HuH-7 (cell line): ENCODE results near the gene TM9SF2.

Experiments used
- DNase-seq: peaks from one replicate; pipeline ENCODE4 v3.0.0; 2011; ENCODE audit warnings: low spot score

Gene TM9SF2

GRCh38 chr13:99577934-99578917 lies 77.0 kb downstream of the TM9SF2 start:
- DNase-seq, result peak; percentile 23

- no peak for DNase-seq
Measured at GRCh38 chr13:99580500-99581268, 79.4 kb downstream of the TM9SF2 start.

GRCh38 chr13:99582511-99582910 lies 81.2 kb downstream of the TM9SF2 start:
- no peak for DNase-seq

DNA sequence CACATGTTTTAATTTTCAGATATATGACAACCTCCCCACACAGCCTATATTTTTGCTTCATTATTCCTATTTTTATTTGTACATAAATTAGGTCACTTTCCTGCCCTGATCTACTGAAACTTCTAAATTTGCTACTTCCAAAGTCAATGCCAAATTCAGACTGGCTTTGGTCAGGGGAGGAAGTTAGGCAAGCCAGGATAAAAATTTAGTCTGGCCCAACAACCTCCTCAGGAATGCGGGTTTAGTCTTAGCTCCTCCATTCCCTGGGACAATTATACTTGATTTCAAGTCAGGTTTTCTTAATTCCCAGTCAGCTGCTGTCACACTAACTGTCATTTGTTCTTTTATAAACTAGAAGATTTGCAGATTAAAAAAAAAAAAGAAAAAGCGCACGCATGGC lies 84.3 kb downstream of the TM9SF2 start:
- no peak for DNase-seq

DNA sequence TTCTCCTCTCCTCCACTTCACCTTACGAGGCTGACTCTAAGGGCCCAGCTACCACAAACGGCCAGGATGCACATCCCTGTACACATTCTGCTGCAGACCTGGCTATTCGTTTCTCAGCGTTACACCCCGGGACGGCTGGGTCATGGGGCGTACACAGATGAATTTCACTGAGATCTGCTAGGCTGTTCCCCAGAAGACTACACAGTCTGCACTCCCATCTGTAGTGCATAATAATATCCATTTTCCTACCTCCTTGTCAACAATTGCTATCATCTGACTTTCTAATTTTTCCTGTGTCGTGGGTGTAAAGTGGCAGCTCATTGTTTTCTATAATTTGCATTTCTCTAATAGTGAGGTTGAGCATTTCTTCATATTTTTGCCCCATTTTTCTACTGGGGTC lies 85.7 kb downstream of the TM9SF2 start:
- no peak for DNase-seq

DNA sequence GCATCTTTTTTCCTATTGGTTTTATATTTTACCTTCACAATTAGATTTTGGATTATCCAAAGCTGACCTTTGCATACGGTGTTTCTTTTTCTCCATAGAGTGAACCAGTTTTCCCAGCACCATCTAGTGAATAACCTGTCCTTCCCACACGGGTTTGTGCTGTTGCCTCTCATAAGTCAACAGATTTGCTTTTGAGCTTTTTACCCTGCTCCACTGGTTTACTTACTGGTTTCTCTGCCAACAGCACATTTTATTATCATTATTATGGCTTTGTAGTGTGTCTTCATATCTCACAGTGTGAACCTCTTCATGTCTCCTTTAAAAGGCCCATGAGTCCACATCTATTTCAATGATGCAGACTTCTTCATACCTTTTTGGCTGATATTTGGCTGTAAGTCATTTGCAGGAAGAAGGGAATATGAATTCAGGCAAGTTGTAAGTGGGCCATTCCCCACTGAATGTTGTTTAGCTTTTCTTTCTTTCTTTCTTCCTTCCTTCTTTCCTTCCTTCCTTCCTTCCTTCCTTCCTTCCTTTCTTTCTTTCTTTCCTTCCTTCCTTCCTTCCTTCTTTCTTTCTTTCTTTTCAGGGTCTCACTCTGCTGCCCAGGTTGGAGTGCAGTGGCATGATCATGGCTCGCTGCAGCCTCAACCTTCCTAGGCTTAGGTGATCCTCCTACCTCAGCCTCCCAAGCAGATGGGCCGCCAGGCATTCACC lies 86.8 kb downstream of the TM9SF2 start:
- DNase-seq, result no peak

- no peak for DNase-seq
Measured at GRCh38 chr13:99589575-99589974, 88.3 kb downstream of the TM9SF2 start.

GRCh38 chr13:99590519-99591011 lies 89.3 kb downstream of the TM9SF2 start:
- DNase-seq, result no peak

DNA sequence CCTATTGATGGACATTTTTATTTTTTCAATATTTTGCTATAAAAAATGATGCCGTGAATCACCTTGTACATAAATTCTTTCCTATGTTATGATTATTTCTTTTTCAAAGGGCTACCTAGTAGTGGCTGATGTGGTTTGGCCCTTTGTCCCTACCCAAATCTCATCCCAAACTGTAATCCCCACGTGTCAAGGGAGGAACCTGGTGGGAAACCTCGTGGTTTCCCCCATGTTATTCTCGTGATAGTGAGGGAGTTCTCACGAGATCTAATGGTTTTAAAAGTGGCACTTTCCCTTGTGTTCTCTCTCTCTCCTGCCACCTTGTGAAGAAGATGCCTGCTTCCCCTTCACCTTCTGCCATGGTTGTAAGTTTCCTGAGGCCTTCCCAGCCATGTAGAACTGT lies 94.9 kb downstream of the TM9SF2 start:
- DNase-seq, result no peak

- DNase-seq, result no peak
Measured at GRCh38 chr13:99600318-99600717, 99.0 kb downstream of the TM9SF2 start.

DNA sequence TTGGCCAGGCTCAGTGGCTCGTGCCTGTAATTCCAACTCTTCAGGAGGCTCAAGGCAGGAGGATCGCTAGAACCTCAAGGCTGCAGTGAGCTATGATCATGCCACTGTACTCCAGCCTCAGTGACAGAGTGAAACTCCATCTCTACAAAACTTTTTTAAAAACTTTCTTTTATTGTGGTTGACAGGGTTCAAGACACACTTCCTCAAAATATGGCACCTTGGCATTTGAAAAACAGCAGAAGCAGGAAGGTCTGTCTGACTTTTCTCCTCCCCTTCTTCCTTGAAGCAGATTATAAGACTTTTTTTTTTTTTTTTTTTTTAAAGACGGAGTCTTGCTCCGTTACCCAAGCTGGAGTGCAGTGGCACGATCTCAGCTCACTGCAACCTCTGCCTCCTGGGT lies 100.3 kb downstream of the TM9SF2 start:
- DNase-seq, result no peak

GRCh38 chr13:99604636-99605035 lies 103.4 kb downstream of the TM9SF2 start:
- no peak for DNase-seq

DNA sequence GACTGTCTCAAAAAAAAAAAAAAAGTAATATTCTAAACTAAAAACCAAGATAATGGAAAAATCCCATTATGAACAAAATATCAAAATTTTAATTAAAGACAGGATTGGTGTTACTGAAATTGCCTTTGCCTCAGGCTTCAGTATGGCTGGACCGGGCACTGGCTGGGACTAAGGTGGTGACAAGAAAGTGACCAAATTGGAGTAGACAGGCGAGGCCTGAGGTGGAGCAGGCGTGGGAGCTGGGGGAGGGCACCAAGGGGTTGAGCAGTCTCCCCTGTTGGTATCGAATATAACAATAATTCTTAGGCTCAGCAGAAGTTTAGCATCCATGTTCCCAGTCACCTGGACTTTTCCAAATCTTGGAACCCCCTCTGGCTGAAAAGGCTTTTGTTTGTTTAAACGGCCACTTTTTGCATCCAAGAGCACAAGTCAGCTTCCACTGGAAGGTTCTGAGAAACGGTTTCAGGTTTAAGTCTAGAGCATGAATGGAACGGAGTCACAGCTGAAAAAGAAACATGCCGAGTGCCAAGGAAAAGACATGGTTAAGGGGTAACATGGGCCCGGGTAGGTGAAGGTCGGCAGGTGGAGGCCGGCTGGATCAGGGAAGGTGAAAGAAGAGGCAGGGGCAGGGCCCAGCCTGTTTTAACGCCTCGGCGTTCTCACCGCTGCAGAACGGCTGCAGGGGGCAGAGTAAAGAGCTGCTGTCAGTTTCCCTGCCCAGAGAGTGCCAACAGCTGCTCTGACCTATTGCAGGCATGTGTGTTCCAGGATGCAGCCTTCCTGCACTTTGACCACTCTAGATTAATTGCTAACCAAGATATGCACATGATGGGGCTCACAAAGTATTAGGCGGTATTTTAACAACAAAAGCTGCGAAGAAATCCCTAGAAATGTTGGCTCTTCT lies 104.4 kb downstream of the TM9SF2 start:
- peak; percentile 39 for DNase-seq

DNA sequence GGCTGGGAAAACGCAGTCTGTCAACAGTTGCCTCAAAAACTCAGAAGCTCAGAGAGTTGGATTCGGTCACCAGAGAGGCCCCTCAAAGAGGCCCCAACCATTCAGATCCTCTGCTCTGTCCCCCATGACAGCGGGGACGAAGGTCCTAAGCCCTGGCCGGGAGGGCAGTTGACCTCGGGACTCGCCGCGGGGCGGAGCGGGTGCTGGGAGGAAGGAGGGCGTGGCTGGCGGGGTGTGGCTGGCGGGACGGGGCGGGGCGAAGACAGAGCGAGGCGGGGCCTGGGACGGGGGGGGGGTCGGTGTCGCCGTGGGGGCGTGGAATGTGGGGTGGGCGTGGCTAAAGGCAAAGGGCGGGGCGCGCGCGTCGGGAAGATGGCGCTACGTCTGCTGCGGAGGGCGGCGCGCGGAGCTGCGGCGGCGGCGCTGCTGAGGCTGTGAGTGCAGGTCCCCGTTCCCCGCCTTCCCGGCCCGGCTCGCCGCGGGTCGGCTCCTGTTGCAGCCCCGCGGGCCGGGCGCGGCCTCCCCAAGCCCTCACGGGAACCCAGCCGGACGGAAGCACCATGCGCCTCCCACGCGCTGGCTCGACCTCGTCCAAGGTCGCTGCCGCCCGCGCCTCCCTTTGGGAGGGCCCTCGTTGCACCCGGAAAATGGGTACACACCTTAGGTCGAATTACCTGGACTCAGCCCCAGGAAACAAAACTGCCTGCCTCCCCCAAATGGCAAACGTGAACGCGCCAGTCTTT lies 105.2 kb downstream of the TM9SF2 start, which contains the start of gene CLYBL:
TSS of gene CLYBL (plus strand) at position 367 of the 743 bp plus-strand sequence.
- DNase-seq, result peak; percentile 52

DNA sequence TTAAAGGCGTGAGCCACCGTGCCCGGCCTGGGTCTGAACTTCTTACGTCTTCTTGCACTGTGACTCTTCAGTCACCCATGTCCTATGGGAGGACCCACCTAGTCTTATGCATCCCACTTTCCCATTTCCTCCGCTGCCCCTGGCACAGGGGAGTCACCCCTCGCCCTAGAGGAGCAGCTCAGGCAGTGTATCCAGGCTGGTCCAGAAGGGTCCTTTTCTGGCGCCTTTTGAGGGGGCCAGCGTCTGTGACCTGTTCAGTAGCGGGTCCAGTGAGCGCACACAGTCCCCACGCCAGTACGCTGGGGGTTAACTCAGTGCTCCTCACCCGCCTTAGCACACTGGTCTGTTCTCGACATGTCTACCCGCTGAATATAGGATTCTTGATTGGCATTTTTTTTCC lies 107.1 kb downstream of the TM9SF2 start:
- DNase-seq, result no peak

DNA sequence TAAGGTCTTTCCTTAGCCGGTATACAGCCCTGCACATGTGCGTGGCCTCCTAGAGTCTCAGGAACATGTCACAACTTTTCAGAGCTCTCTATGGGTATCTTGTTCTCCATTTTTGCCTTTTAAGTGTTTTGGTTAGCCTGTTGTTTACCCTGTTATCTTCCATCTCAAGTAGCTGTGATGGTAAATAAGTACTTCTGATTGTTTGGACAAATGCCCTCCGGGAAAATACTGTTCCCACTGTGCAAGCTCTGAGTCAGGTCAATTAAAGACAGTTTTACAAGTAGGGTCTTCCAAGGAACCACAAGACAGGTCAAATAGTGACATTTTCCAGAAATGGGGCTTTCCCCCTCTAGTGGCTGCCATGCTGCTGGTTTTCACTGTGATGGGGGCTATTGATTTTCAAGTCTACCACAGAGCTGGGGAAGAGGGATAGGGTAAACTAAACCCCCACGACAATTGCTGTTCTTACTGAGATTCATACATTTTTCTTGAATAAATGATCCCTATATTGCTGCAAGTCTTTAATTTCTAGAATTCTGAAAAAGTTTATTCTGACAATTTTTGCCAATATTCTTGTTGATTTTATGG lies 109.5 kb downstream of the TM9SF2 start:
- no peak for DNase-seq
